Measurements from ENCODE around the gene CASP4. TPM values are rescaled to one million over a fixed set of nuclear protein-coding genes. Genes with fewer than 3 reads are reported as not detected.

Gene CASP4
- total and polyA plus RNA-seq, 9 of the 15 experiments (the other 6 are each of a cell fraction or from before 2014, with no cell fraction given) = 0.15 to 0.42 (median 0.27) TPM; not detected in 1

DNA sequence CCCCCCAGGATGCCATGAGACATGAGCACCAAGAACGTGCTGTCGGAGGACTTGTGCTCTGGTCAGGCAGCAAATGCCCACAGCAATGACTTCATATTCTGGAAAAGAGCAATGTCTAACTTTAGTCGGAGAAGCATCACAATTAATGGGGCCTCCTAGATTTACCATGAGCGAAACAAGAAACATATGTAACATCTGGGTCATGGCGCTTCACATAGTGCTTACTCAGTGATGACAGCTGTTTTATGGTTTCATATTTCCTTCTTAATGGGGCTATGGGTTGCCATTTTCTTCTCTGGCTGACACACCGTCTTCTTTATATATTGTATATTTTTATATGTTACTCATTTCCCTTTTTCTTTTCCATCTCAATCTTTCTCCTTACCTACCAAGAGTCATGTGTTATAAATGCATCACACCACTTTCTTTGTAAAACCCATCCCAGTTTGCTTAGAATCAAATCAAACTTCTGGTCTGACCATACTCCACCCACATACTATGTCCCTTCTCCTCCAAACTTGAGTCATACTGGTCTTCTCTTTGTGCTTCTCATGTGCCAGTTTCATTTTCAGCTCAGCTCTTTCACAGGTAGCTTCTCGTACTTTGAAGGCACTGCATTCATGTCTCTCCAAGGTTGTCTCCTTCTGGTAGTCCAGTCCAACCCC is 60.7 kb downstream of the CASP4 start:
- WGBS (ENCODE audit: insufficient coverage, low coverage, missing lambda C conversion rate) = 0% methylated on average over 7 of the region's 7 CpGs
- TF ChIP-seq ZNF780A (CRISPR knock-in tag; IDR thresholded peaks at IDR 0.05) (no peak), FOXM1 (IDR thresholded peaks at IDR 0.05; ENCODE audit: low read depth) (no peak), FOXM1 (CRISPR knock-in tag; IDR thresholded peaks at IDR 0.05; ENCODE audit: low read depth) (no peak), ZNF23 (CRISPR knock-in tag; IDR thresholded peaks at IDR 0.05) (no peak), KDM1A (IDR thresholded peaks at IDR 0.05) (no peak), ZFP36 (IDR thresholded peaks at IDR 0.05; ENCODE audit: low read depth, low read length, partially characterized antibody) (no peak), NR2C2 (CRISPR knock-in tag; IDR thresholded peaks at IDR 0.05) (no peak), NR2C2 (tag; IDR thresholded peaks at IDR 0.05) (no peak)
- Histone ChIP-seq H3K9ac (ENCODE audit: insufficient read depth in 1 of 2, low read depth in 2 of 2, low read length in 2 of 2) (no peak overlapping the region), H3K79me2 (ENCODE audit: control insufficient read depth, insufficient read depth, low read length) (no peaks in the 10 kb centered on the region), H4K20me1 (replicated peaks; ENCODE audit: control insufficient read depth, insufficient read depth, low read length) (no peaks in the 10 kb centered on the region), H2AFZ (ENCODE audit: low read depth, low read length) (no peak overlapping the region), H3K9me3 (replicated peaks; ENCODE audit: control insufficient read depth, insufficient read depth, low read depth, low read length) (no peaks in the 10 kb centered on the region), H3K9me1 (ENCODE audit: control insufficient read depth, insufficient read depth, low read length) (no peaks in the 10 kb centered on the region), H3K4me3 (no peak overlapping the region), H3K36me3 (ENCODE audit: control insufficient read depth, insufficient read depth, low read length) (no peaks in the 10 kb centered on the region), H3K27me3 (ENCODE audit: control insufficient read depth in 2 of 2, insufficient read depth in 2 of 2, low read length in 2 of 2) (no peaks in the 10 kb centered on the region), H3K4me1 (replicated peaks in 1 of 2; ENCODE audit: control insufficient read depth in 2 of 2, insufficient read depth in 2 of 2, low read length in 2 of 2) (no peaks in the 10 kb centered on the region), H3K4me2 (ENCODE audit: insufficient read depth, low read length) (no peak overlapping the region), H3K27ac (ENCODE audit: extremely low read depth, low read depth, low read length) (no peak overlapping the region)
- intact Hi-C loops (cut with micrococcal nuclease) (no loop called here), in situ Hi-C loops (cut with MboI) (no loop called here)
- ATAC-seq = no peak
- BruUV-seq (replicated peaks) = no TSS peak
- no peak for FAIRE-seq
- ChIA-PET CTCF (ENCODE audit: low intra/inter-chr PET ratio) (no interaction called here), POLR2A (no interaction called here)
- no peak for DNase-seq (ENCODE audit: extremely low read depth in 1 of 4, low spot score in 3 of 4)

Measured in K562 (cell line).